ENCODE data around the gene TMEM80.
"Not testable (repeated sequence)": the region's sequence is repeated elsewhere in the genome, so short reads cannot be mapped to it uniquely, and the experiment has no call there.

The TMEM80 gene

GRCh38 chr11:680476-680875 lies 15.1 kb upstream of the TMEM80 start:
- Histone ChIP-seq H3K36me3 (ENCODE audit: insufficient read depth, insufficient read length, low read length) (peaks cover 83% of the 10 kb centered on the region), H3K27me3 (ENCODE audit: insufficient read depth, insufficient read length) (no peaks in the 10 kb centered on the region), H3K9ac (ENCODE audit: insufficient read length, low read depth) (peak overlapping the region; percentile 13), H3K9me3 (ENCODE audit: insufficient read depth, low read length) (no peaks in the 10 kb centered on the region), H3K4me3 (ENCODE audit: insufficient read length, low read depth) (no peak overlapping the region), H3K4me1 (ENCODE audit: insufficient read depth, insufficient read length) (no peaks in the 10 kb centered on the region)
- no peak for TF ChIP-seq YY1 (IDR thresholded peaks at IDR 0.05; ENCODE audit: insufficient read depth, insufficient read length)
- TF ChIP-seq SUZ12 (IDR thresholded peaks at IDR 0.05; ENCODE audit: extremely low read depth, insufficient read depth, insufficient read length) = no peak
- no peak for TF ChIP-seq ZNF274 (IDR thresholded peaks at IDR 0.05; ENCODE audit: low read depth, low read length)
- DNase-seq (ENCODE audit: low read depth, low spot score) = no peak

DNA sequence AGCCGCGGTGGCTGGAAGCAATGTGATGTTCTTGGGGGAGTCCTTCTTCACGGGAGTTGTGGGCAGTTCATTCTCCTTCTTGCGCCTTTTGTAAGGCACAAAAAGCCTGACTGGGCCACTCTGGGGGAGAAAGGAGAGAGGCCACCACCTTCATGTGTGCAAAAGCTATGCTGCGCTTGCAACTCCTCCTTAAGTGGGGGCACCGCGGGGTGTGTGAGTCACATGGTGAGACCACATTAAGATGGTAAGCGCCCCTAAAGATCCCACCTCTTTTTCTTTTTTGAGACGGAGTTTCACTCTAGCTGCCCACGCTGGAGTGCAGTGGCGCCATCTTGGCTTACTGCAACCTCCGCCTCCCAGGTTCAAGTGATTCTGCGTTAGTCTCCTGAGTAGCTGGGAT lies 14.6 kb upstream of the TMEM80 start:
- Histone ChIP-seq H3K9ac (ENCODE audit: insufficient read length, low read depth) (no peak overlapping the region), H3K9me3 (ENCODE audit: insufficient read depth, low read length) (no peaks in the 10 kb centered on the region), H3K36me3 (ENCODE audit: insufficient read depth, insufficient read length, low read length) (peaks cover 87% of the 10 kb centered on the region), H3K4me1 (ENCODE audit: insufficient read depth, insufficient read length) (no peaks in the 10 kb centered on the region), H3K4me3 (ENCODE audit: insufficient read length, low read depth) (no peak overlapping the region), H3K27me3 (ENCODE audit: insufficient read depth, insufficient read length) (no peaks in the 10 kb centered on the region)
- no peak for DNase-seq (ENCODE audit: low read depth, low spot score)
- TF ChIP-seq ZNF274 (IDR thresholded peaks at IDR 0.05; ENCODE audit: low read depth, low read length) = no peak
- TF ChIP-seq YY1 (IDR thresholded peaks at IDR 0.05; ENCODE audit: insufficient read depth, insufficient read length) = no peak
- TF ChIP-seq SUZ12 (IDR thresholded peaks at IDR 0.05; ENCODE audit: extremely low read depth, insufficient read depth, insufficient read length) = no peak

DNA sequence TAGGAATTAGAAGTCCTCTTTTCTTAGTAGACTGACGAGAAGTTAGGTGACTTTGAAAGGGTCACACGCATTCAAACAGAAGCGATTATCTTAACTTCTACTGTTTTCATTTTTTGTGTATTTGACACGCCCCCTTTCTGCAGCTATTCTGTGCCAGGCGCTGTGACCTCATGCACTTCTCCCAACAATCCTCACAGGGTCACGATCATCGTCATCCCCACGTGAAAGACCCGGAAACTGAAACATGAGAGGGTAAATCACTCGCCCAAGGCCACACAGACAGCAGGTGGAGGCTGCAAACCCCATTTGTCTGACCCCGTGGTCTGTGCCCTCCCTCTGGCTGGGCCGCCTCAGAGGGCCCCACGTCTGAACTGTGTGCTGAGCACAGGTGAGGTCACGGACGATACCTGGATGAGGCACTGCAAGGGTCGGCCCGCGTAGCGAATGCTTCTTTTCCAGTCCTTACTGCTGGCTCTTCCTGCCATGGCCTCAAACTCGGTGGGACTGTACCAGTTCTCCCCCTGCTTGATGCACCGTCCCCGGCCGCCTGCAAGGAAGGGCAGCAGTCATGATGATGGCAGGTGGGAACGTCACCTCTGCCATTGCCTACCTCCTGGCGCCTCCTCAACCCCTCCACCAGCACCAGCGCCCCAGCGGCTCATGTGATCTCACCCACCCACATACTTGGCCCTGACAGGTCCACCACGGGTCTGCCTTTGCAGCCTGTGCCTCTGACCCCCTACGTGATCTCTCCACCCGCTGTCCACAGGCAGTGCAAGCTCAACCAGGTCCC lies 9.0 kb upstream of the TMEM80 start:
- Histone ChIP-seq H3K4me3 (ENCODE audit: insufficient read length, low read depth) (no peak overlapping the region), H3K27me3 (ENCODE audit: insufficient read depth, insufficient read length) (no peaks in the 10 kb centered on the region), H3K9me3 (ENCODE audit: insufficient read depth, low read length) (no peaks in the 10 kb centered on the region), H3K9ac (ENCODE audit: insufficient read length, low read depth) (no peak overlapping the region), H3K4me1 (ENCODE audit: insufficient read depth, insufficient read length) (peaks cover 3% of the 10 kb centered on the region), H3K36me3 (ENCODE audit: insufficient read depth, insufficient read length, low read length) (peaks cover 96% of the 10 kb centered on the region)
- DNase-seq (ENCODE audit: low read depth, low spot score) = no peak
- no peak for TF ChIP-seq YY1 (IDR thresholded peaks at IDR 0.05; ENCODE audit: insufficient read depth, insufficient read length)
- TF ChIP-seq ZNF274 (IDR thresholded peaks at IDR 0.05; ENCODE audit: low read depth, low read length) = no peak
- no peak for TF ChIP-seq SUZ12 (IDR thresholded peaks at IDR 0.05; ENCODE audit: extremely low read depth, insufficient read depth, insufficient read length)

DNA sequence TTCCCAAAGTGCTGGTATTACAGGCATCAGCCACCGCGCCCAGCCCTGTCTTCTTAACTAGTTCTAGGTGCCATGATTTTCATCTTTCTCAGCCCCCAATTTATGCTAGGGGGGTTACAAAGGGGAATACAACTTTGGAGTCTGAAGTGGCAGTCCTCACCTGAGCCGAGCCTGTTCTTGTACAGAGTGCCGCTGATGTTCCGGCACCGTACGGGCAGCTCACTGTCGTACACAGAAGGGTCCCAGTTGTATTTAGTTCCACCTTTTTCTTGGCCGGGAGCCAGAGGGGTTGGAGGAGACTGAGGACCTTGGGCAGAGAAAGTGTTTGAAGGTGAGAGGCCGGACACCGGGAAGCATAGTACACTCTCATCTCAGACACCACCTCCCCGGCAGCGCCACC lies 7.9 kb upstream of the TMEM80 start:
- Histone ChIP-seq H3K36me3 (ENCODE audit: insufficient read depth, insufficient read length, low read length) (peaks cover 86% of the 10 kb centered on the region), H3K4me1 (ENCODE audit: insufficient read depth, insufficient read length) (peaks cover 11% of the 10 kb centered on the region), H3K9me3 (ENCODE audit: insufficient read depth, low read length) (no peaks in the 10 kb centered on the region)

GRCh38 chr11:688681-689080 lies 6.9 kb upstream of the TMEM80 start:
- no peak overlapping the region for H3K4me3 ChIP-seq (ENCODE audit: insufficient read length, low read depth)
- H3K4me1 ChIP-seq (ENCODE audit: insufficient read depth, insufficient read length) = peaks cover 20% of the 10 kb centered on the region
- H3K9me3 ChIP-seq (ENCODE audit: insufficient read depth, low read length) = no peaks in the 10 kb centered on the region
- no peak overlapping the region for H3K9ac ChIP-seq (ENCODE audit: insufficient read length, low read depth)
- peaks cover 77% of the 10 kb centered on the region for H3K36me3 ChIP-seq (ENCODE audit: insufficient read depth, insufficient read length, low read length)
- H3K27me3 ChIP-seq (ENCODE audit: insufficient read depth, insufficient read length) = no peaks in the 10 kb centered on the region
- TF ChIP-seq ZNF274 (IDR thresholded peaks at IDR 0.05; ENCODE audit: low read depth, low read length) (no peak), YY1 (IDR thresholded peaks at IDR 0.05; ENCODE audit: insufficient read depth, insufficient read length) (no peak), SUZ12 (IDR thresholded peaks at IDR 0.05; ENCODE audit: extremely low read depth, insufficient read depth, insufficient read length) (no peak)
- DNase-seq (ENCODE audit: low read depth, low spot score) = no peak

More for the DNA sequence above, 7.9 kb upstream of the TMEM80 start:
- TF ChIP-seq YY1 (IDR thresholded peaks at IDR 0.05; ENCODE audit: insufficient read depth, insufficient read length) (no peak), ZNF274 (IDR thresholded peaks at IDR 0.05; ENCODE audit: low read depth, low read length) (no peak), SUZ12 (IDR thresholded peaks at IDR 0.05; ENCODE audit: extremely low read depth, insufficient read depth, insufficient read length) (no peak)
- Histone ChIP-seq H3K27me3 (ENCODE audit: insufficient read depth, insufficient read length) (no peaks in the 10 kb centered on the region), H3K4me3 (ENCODE audit: insufficient read length, low read depth) (no peak overlapping the region), H3K9ac (ENCODE audit: insufficient read length, low read depth) (no peak overlapping the region)
- DNase-seq (ENCODE audit: low read depth, low spot score) = no peak

- Histone ChIP-seq H3K36me3 (ENCODE audit: insufficient read depth, insufficient read length, low read length) (peaks cover 68% of the 10 kb centered on the region), H3K9ac (ENCODE audit: insufficient read length, low read depth) (peak overlapping the region; percentile 26), H3K27me3 (ENCODE audit: insufficient read depth, insufficient read length) (no peaks in the 10 kb centered on the region), H3K4me3 (ENCODE audit: insufficient read length, low read depth) (no peak overlapping the region), H3K9me3 (ENCODE audit: insufficient read depth, low read length) (no peaks in the 10 kb centered on the region), H3K4me1 (ENCODE audit: insufficient read depth, insufficient read length) (peaks cover 26% of the 10 kb centered on the region)
- no peak for TF ChIP-seq SUZ12 (IDR thresholded peaks at IDR 0.05; ENCODE audit: extremely low read depth, insufficient read depth, insufficient read length)
- no peak for TF ChIP-seq YY1 (IDR thresholded peaks at IDR 0.05; ENCODE audit: insufficient read depth, insufficient read length)
- TF ChIP-seq ZNF274 (IDR thresholded peaks at IDR 0.05; ENCODE audit: low read depth, low read length) = no peak
- no peak for DNase-seq (ENCODE audit: low read depth, low spot score)
These were observed 6.0 kb upstream of the TMEM80 start for GRCh38 chr11:689625-690024.

DNA sequence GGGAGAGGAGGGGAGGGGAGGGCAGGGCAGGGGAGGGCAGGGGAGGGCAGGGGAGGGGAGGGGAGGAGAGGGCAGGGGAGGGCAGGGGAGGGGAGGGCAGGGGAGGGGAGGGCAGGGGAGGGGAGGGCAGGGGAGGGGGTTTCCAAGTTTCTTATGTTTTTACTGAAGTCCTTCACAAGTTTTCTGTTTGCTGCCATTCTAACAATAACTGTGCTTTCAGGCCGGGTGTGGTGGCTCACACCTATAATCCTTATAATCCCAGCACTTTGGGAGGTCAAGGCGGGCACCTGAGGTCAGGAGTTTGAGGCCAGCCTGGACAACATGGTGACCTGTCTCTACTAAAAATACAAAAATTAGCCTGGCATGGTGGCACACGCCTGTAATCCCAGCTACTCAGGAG lies 5.4 kb upstream of the TMEM80 start:
- H3K27me3 ChIP-seq (ENCODE audit: insufficient read depth, insufficient read length); DNase-seq (ENCODE audit: low read depth, low spot score); H3K4me3 ChIP-seq (ENCODE audit: insufficient read length, low read depth); H3K9ac ChIP-seq (ENCODE audit: insufficient read length, low read depth); H3K9me3 ChIP-seq (ENCODE audit: insufficient read depth, low read length): not testable (repeated sequence)
- Histone ChIP-seq H3K36me3 (ENCODE audit: insufficient read depth, insufficient read length, low read length) (peaks cover 61% of the 10 kb centered on the region), H3K4me1 (ENCODE audit: insufficient read depth, insufficient read length) (peaks cover 26% of the 10 kb centered on the region)
